Skin of body (tissue), 2 donors: ENCODE measurements around the gene COL18A1. TPM values are rescaled to one million over a fixed set of nuclear protein-coding genes. Genes with fewer than 3 reads are reported as not detected.
"Not testable (repeated sequence)": the region's sequence is repeated elsewhere in the genome, so short reads cannot be mapped to it uniquely, and the experiment has no call there.

Experiments
- DNase-seq: peaks from one replicate; lab custom pipeline; 2025; lab: John Stamatoyannopoulos, UW
- total RNA-seq: library from RNA; depleted of rRNA; stranded (reverse); fragments of >200 nt; gene quantifications from one replicate; pipeline ENCODE4 v1.2.3, GENCODE V29; 2014

Gene COL18A1
- total RNA-seq, 1 donor from 2014 or later, result 60.9 TPM

DNA sequence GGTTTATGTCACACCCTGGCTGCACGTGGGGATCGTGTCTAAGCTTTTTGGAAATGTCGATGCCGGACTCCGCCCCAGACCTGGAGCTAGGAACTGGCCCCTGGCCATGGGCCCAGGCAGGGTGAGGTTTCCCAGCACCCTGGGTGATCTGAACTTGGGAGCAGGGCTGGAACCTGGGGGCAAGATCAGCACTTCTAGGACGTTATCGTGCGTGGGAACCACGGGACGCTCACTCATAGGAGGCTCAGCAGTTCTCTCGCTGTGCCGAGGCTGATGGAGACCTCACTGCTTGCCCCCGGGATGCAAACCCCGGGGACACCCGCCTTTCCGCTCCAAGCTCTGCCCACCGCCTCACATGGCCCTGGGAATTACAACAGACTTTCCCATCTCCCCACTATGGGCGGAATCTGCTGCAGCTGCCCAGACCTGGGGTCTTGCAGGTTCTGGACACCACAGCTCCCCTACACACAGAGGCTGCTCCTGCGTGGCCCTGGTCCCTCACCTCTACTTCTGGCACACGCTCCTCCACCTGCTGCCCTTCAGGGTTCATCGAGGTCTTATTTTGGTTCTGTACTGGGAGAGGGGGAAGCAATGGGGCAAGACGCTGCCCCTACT, 35.9 kb downstream of the COL18A1 start:
- DNase-seq, result no peak

- DNase-seq, result no peak
Measured at GRCh38 chr21:45441431-45442255, 36.7 kb downstream of the COL18A1 start.

- DNase-seq, result no peak
Measured at GRCh38 chr21:45442276-45442675, 37.3 kb downstream of the COL18A1 start.

DNA sequence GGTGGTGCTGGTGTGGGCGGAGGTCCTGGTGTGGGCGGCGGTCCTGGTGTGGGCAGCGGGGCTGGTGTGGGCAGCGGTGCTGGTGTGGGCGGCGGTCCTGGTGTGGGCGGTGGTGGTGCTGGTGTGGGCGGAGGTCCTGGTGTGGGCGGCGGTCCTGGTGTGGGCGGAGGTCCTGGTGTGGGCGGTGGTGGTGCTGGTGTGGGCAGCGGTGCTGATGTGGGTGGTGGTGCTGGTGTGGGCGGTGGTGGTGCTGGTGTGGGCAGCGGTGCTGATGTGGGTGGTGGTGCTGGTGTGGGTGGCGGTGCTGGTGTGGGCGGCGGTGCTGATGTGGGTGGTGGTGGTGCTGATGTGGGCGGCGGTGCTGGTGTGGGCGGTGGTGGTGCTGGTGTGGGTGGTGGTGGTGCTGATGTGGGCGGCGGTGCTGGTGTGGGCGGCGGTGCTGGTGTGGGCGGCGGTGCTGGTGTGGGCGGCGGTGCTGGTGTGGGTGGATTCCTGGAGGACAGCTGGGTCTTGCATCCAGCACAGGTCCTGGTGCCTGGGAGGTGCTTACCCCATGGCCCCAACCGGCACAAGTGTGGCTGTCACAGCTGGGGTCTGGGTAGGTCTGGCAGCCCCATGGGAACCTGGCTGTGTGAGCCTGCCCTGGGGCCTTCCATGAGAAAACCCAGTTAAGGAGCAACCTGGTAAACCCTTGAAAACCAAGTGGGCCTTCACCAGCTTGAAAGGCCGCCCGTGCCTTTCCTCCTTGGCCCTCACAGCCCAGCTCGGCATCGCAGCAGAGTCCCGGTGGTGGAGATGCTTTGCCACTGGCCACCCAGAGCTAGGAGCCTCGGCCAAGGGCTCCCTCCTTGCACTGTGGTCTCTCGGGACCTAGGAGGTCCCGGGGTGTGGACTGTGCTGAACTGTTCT, 38.0 kb downstream of the COL18A1 start:
- not testable (repeated sequence) for DNase-seq

DNA sequence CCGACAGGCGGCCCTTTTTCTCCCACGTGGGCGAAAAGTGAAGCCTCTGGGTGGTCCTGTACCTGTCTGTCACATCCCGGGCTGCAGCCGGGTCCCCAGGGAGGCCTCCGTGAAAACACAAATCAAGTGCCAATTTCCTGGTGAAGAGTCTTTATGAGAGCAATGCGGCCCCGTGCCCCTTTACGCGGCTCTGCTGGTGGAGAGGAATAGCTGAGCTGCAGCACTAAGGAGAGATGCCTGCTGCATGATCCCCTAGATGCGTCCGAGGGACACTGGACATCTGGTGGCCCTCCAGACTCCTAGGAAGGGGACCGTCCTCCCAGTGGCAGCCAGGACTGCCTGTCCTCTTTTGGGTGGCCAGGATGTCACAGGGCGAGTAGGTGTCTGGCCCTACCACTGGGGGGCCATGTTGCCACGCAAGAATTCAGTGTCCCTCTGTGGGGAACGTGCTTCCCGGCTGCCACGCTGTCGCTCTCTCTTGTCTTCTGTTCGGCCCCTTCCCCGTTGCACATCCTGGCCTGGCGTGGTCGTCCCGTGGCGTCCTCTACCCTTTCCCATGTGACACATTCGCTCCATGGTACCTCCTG, 38.7 kb downstream of the COL18A1 start:
- no peak for DNase-seq

DNA sequence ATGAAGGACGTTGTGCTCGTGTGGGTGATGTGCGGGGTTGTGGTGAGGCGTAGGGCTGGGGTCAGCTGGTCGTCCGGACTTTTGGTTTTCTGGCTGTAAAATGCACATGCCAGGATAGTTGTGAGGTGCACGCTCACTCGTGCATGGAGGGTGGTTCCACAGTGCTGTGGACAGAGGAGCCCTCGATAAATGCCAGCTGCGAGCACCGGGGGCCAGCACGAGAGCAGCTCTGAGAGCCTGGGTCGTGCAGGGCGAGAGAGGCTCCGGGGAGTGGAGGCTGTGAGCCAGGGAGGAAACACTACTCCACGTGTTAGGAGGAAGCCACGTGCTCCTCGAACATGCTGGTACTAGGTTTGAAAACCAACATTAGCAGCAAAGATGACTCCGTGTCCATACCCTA, 39.4 kb downstream of the COL18A1 start:
- DNase-seq, result no peak

DNA sequence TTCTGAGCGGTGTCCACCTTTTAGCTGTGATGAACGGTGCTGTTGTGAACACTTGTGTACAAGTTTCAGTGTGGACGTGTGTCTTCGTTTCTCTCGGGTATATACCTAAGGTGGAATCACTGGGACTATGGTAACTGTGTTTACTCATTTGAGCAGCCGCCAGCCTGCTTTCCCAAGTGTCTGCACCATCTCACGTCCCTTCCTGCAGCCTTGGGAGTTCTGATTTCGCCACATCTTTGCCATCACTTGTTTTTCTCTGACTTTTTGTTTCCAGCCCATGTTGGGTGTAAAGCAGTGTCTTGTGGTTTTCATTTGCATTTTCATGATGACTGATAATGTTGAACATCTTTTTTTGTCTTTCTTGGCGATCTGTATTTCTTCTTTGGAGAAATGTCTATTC, 40.4 kb downstream of the COL18A1 start:
- DNase-seq, result no peak

GRCh38 chr21:45447821-45448220, 42.9 kb downstream of the COL18A1 start:
- DNase-seq, result no peak

DNA sequence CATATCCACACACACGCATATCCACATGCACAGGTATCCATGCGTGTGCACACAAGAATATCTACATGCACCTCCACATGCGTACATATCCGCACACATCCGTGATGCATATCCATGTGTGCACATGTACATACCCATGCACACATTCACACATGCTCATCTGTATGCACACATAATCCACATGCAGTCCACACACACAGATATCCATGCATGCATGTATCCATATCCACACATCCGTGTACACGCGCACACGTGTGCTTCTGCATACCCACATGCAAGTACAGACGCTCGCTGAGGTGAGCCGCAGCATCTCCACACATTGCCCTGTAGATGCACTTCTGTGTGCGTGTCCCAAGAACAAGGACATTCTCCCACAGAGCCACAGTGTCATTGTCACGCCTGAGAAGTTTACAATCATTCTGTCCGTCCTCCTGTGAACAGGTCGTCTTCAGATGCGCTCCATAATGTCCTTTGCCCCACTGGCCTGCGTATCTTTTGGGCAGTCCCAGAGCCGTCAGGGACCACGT, 43.4 kb downstream of the COL18A1 start:
- DNase-seq, result no peak

- DNase-seq, result no peak
Measured at GRCh38 chr21:45448810-45449657, 44.1 kb downstream of the COL18A1 start.

GRCh38 chr21:45449658-45450422, 44.9 kb downstream of the COL18A1 start:
- DNase-seq, result no peak

DNA sequence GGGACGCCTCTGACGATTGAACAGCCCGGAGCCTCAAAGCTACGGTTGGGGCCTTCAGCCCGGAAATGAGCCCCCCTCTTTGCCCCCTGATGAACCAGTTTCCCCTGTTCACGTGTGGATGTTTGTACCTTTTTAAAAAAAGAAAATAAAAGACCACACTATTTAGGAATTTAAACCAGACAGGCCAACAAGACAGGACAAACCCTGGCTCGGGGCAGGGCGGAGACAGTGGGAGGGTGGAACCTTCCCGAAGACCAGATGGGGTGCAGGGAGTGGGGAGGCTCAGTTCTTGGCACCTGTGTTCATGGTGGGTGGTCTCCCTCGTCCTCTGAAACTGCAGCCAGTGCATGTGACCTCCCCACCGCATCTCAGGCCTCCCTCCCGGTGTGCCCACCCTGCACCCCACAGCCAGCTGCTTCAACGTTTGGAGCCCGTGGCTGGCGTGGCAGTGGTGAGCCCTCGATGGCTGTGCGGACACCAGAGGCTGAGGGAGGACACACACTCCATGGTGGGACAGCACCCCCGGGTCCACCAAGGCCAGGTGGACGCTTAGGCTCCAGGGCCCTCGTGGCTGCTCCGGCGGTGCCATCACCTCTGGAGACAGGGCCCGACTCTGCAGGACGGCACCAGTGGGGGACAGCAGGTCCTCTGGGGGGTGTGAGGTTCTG, 45.6 kb downstream of the COL18A1 start:
- no peak for DNase-seq

DNA sequence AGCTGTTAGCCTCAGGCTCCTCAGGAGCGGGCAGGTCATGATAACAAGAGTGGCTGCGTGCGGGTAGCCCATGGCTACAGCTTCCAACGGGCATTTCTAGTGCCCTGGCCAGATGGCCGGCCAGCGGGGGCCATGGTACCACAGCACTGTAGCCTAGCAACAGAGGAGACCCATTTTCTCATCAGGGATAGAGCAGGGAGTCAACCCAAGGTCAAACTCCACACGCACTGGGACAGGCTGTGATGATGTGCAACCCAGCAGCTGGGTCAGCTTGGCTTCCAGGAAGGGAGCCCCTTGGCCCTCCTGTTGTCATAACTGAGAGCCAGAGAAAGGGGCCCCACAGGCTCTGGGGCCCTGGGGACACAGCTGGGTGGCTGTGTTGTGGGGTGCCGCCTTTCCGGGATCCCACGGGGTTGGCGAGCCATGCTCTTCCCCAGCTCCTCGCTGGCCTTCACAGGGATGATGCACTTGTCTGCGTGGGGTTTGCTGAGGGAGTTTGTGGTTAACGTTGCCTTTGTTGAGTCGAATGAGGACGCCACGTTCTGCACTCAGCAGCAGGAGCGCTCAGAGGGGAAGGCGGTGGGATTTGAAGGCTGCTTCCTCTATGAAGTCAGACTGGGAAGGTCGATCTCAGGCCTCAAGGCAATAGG, 46.3 kb downstream of the COL18A1 start:
- DNase-seq, result no peak

- DNase-seq, result no peak
Measured at GRCh38 chr21:45451771-45452182, 46.8 kb downstream of the COL18A1 start.

GRCh38 chr21:45452696-45453307, 47.8 kb downstream of the COL18A1 start:
- no peak for DNase-seq

- no peak for DNase-seq
Measured at GRCh38 chr21:45453308-45453950, 48.5 kb downstream of the COL18A1 start.

DNA sequence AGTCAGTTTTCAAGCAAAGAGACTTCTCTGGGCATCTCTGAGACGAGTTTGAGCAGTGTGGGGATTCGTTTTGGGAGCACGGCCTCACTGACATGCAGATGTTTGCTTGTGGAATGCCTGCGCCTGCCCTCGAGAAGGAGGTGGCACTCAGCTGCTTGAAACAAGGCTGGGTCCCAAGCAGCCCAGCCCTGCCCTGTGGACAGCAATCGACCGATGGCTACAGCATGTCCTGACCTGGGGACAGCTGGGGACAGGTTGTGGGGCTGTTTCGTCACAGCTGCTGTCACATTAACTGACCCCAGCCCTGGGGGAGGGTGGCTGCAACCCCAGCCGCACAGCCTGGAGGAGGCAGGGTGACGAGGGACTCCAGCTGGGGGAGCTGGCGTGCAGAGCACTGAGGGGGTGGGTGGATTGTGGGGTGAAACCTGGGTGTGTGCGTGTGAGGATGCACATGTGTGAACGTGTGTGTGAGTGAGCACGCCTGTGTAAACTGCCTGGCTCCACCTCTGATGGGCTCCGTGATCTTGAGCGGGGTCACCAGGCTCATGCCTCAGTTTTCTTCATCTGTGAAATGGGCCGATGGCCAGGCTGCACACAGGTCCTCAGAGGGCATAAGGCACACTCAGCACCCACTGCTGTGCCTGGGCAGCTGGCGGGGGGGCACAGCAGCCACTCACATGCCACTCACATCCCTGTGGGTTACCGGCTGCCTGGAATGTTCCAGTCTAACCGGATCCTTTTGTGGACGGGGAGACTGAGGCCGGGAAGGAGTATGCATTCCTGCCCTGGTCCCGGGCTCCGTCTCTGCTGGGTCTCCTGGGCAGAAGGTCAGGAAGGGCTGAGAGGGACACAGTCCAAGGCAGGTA, 49.3 kb downstream of the COL18A1 start:
- no peak for DNase-seq
